ENCODE measurements around the gene BDH1.

DNA sequence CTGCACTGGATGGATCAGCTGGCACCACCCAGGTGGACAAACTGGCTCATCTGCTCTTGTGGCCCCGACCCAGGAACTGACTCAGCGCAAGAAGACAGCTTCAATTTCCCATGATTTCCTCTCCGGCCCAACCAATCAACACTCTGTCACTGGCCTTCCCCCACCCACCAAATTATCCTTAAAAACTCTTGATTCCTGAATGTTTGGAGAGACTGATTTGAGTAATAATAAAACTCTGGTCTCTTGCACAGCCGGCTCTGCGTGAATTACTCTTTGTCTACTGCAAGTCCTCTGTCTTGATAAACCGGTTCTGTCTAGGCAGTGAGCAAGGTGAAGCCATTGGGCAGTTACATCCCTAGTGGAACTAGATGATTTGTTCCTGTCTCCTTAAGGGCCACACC, 16.1 kb downstream of the BDH1 start:
- TF ChIP-seq, protein P1, sequence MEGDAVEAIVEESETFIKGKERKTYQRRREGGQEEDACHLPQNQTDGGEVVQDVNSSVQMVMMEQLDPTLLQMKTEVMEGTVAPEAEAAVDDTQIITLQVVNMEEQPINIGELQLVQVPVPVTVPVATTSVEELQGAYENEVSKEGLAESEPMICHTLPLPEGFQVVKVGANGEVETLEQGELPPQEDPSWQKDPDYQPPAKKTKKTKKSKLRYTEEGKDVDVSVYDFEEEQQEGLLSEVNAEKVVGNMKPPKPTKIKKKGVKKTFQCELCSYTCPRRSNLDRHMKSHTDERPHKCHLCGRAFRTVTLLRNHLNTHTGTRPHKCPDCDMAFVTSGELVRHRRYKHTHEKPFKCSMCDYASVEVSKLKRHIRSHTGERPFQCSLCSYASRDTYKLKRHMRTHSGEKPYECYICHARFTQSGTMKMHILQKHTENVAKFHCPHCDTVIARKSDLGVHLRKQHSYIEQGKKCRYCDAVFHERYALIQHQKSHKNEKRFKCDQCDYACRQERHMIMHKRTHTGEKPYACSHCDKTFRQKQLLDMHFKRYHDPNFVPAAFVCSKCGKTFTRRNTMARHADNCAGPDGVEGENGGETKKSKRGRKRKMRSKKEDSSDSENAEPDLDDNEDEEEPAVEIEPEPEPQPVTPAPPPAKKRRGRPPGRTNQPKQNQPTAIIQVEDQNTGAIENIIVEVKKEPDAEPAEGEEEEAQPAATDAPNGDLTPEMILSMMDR (IDR thresholded peaks at IDR 0.05; ENCODE audit: poor library complexity), result no peak
- TF ChIP-seq EZH2phosphoT487 (IDR thresholded peaks at IDR 0.05; ENCODE audit: low read depth, severe bottlenecking, unreplicated experiment) (no peak), EZH2 (IDR thresholded peaks at IDR 0.05; ENCODE audit: borderline replicate concordance) (no peak)

All from hepatocyte (in vitro differentiated cells).